ENCODE results near the gene CELF5. TPM values are rescaled to one million over a fixed set of nuclear protein-coding genes. Genes with fewer than 3 reads are reported as not detected.
"Not testable (repeated sequence)": the region's sequence is repeated elsewhere in the genome, so short reads cannot be mapped to it uniquely, and the experiment has no call there.

The CELF5 gene
- total RNA-seq, 2 donors from 2014 or later = 0.24 to 0.26 TPM

- no peaks in the 10 kb centered on the region for H3K36me3 Mint-ChIP-seq (ENCODE audit: low read depth)
Observed at GRCh38 chr19:3324405-3324856, 100.0 kb downstream of the CELF5 start.

GRCh38 chr19:3325451-3325850 is 101.0 kb downstream of the CELF5 start:
- no peaks in the 10 kb centered on the region for H3K36me3 Mint-ChIP-seq (ENCODE audit: low read depth)
- no peak for ATAC-seq (replicated peaks)
- peaks cover 17% of the 10 kb centered on the region for H3K27me3 Mint-ChIP-seq
- H3K27ac Mint-ChIP-seq = no peak overlapping the region
- H3K9me3 Mint-ChIP-seq = no peaks in the 10 kb centered on the region
- H3K4me3 Mint-ChIP-seq = no peak overlapping the region
- H3K4me1 Mint-ChIP-seq = no peaks in the 10 kb centered on the region

More at GRCh38 chr19:3324405-3324856, 100.0 kb downstream of the CELF5 start:
- Mint-ChIP-seq H3K9me3 (no peaks in the 10 kb centered on the region), H3K4me3 (no peak overlapping the region), H3K27me3 (peaks cover 21% of the 10 kb centered on the region), H3K27ac (no peak overlapping the region), H3K4me1 (no peaks in the 10 kb centered on the region)
- ATAC-seq (replicated peaks) = peak; percentile 88

- no peaks in the 10 kb centered on the region for H3K9me3 Mint-ChIP-seq
- H3K4me3 Mint-ChIP-seq = no peak overlapping the region
- H3K27ac Mint-ChIP-seq = no peak overlapping the region
- H3K4me1 Mint-ChIP-seq = no peaks in the 10 kb centered on the region
- H3K27me3 Mint-ChIP-seq = peaks cover 4% of the 10 kb centered on the region
- no peaks in the 10 kb centered on the region for H3K36me3 Mint-ChIP-seq (ENCODE audit: low read depth)
- no peak for ATAC-seq (replicated peaks)
Observed at GRCh38 chr19:3328743-3329142, 104.3 kb downstream of the CELF5 start.

- no peak overlapping the region for H3K4me3 Mint-ChIP-seq
- no peak for ATAC-seq (replicated peaks)
- H3K4me1 Mint-ChIP-seq = no peaks in the 10 kb centered on the region
- H3K27me3 Mint-ChIP-seq = peaks cover 4% of the 10 kb centered on the region
- H3K27ac Mint-ChIP-seq = no peak overlapping the region
- no peaks in the 10 kb centered on the region for H3K9me3 Mint-ChIP-seq
- H3K36me3 Mint-ChIP-seq (ENCODE audit: low read depth) = no peaks in the 10 kb centered on the region
Observed at GRCh38 chr19:3330047-3330446, 105.6 kb downstream of the CELF5 start.

GRCh38 chr19:3332232-3332631 is 107.8 kb downstream of the CELF5 start:
- H3K27me3 Mint-ChIP-seq; H3K36me3 Mint-ChIP-seq (ENCODE audit: low read depth); H3K9me3 Mint-ChIP-seq; H3K27ac Mint-ChIP-seq; H3K4me1 Mint-ChIP-seq; ATAC-seq (replicated peaks); H3K4me3 Mint-ChIP-seq: not testable (repeated sequence)

- H3K27me3 Mint-ChIP-seq = no peaks in the 10 kb centered on the region
- no peaks in the 10 kb centered on the region for H3K4me1 Mint-ChIP-seq
- H3K4me3 Mint-ChIP-seq = no peak overlapping the region
- H3K36me3 Mint-ChIP-seq (ENCODE audit: low read depth) = no peaks in the 10 kb centered on the region
- no peak for ATAC-seq (replicated peaks)
- no peaks in the 10 kb centered on the region for H3K9me3 Mint-ChIP-seq
- H3K27ac Mint-ChIP-seq = no peak overlapping the region
Observed at GRCh38 chr19:3333020-3333583, 108.6 kb downstream of the CELF5 start.

GRCh38 chr19:3333662-3334061 is 109.2 kb downstream of the CELF5 start:
- Mint-ChIP-seq H3K4me1 (peaks cover 2% of the 10 kb centered on the region), H3K27me3 (no peaks in the 10 kb centered on the region), H3K4me3 (no peak overlapping the region), H3K27ac (no peak overlapping the region), H3K36me3 (ENCODE audit: low read depth) (no peaks in the 10 kb centered on the region), H3K9me3 (no peaks in the 10 kb centered on the region)
- no peak for ATAC-seq (replicated peaks)

GRCh38 chr19:3334749-3335430 is 110.4 kb downstream of the CELF5 start:
- not testable (repeated sequence) for H3K4me3 Mint-ChIP-seq; ATAC-seq (replicated peaks); H3K9me3 Mint-ChIP-seq; H3K27me3 Mint-ChIP-seq; H3K27ac Mint-ChIP-seq; H3K4me1 Mint-ChIP-seq; H3K36me3 Mint-ChIP-seq (ENCODE audit: low read depth)

- H3K9me3 Mint-ChIP-seq = no peaks in the 10 kb centered on the region
- no peaks in the 10 kb centered on the region for H3K27me3 Mint-ChIP-seq
- no peak overlapping the region for H3K4me3 Mint-ChIP-seq
- no peak for ATAC-seq (replicated peaks)
- H3K36me3 Mint-ChIP-seq (ENCODE audit: low read depth) = no peaks in the 10 kb centered on the region
- H3K27ac Mint-ChIP-seq = no peak overlapping the region
- peaks cover 4% of the 10 kb centered on the region for H3K4me1 Mint-ChIP-seq
Observed at GRCh38 chr19:3335431-3336350, 111.2 kb downstream of the CELF5 start.

- Mint-ChIP-seq H3K9me3 (no peaks in the 10 kb centered on the region), H3K4me1 (peaks cover 4% of the 10 kb centered on the region), H3K4me3 (no peak overlapping the region), H3K27ac (no peak overlapping the region), H3K36me3 (ENCODE audit: low read depth) (no peaks in the 10 kb centered on the region), H3K27me3 (no peaks in the 10 kb centered on the region)
- no peak for ATAC-seq (replicated peaks)
Observed at GRCh38 chr19:3336351-3336679, 111.9 kb downstream of the CELF5 start.

- no peak overlapping the region for H3K27ac Mint-ChIP-seq
- H3K9me3 Mint-ChIP-seq = no peaks in the 10 kb centered on the region
- H3K27me3 Mint-ChIP-seq = no peaks in the 10 kb centered on the region
- peaks cover 4% of the 10 kb centered on the region for H3K4me1 Mint-ChIP-seq
- no peak overlapping the region for H3K4me3 Mint-ChIP-seq
- no peak for ATAC-seq (replicated peaks)
- no peaks in the 10 kb centered on the region for H3K36me3 Mint-ChIP-seq (ENCODE audit: low read depth)
Observed at GRCh38 chr19:3336680-3337523, 112.4 kb downstream of the CELF5 start.

- H3K4me3 Mint-ChIP-seq = peak overlapping the region; percentile 70
- H3K36me3 Mint-ChIP-seq (ENCODE audit: low read depth) = no peaks in the 10 kb centered on the region
- no peaks in the 10 kb centered on the region for H3K9me3 Mint-ChIP-seq
- H3K27me3 Mint-ChIP-seq = no peaks in the 10 kb centered on the region
- H3K27ac Mint-ChIP-seq = peak overlapping the region; percentile 89
- ATAC-seq (replicated peaks) = peak; percentile 88
- peaks cover 4% of the 10 kb centered on the region for H3K4me1 Mint-ChIP-seq
Observed at GRCh38 chr19:3338541-3339181, 114.2 kb downstream of the CELF5 start.

GRCh38 chr19:3340340-3340739 is 115.9 kb downstream of the CELF5 start:
- no peaks in the 10 kb centered on the region for H3K36me3 Mint-ChIP-seq (ENCODE audit: low read depth)
- no peaks in the 10 kb centered on the region for H3K27me3 Mint-ChIP-seq
- no peak overlapping the region for H3K27ac Mint-ChIP-seq
- H3K9me3 Mint-ChIP-seq = no peaks in the 10 kb centered on the region
- H3K4me1 Mint-ChIP-seq = peaks cover 4% of the 10 kb centered on the region
- ATAC-seq (replicated peaks) = no peak
- H3K4me3 Mint-ChIP-seq = no peak overlapping the region

GRCh38 chr19:3342246-3342645 is 117.8 kb downstream of the CELF5 start:
- H3K27ac Mint-ChIP-seq = no peak overlapping the region
- H3K4me1 Mint-ChIP-seq = peaks cover 4% of the 10 kb centered on the region
- H3K9me3 Mint-ChIP-seq = no peaks in the 10 kb centered on the region
- no peaks in the 10 kb centered on the region for H3K36me3 Mint-ChIP-seq (ENCODE audit: low read depth)
- no peaks in the 10 kb centered on the region for H3K27me3 Mint-ChIP-seq
- H3K4me3 Mint-ChIP-seq = no peak overlapping the region
- no peak for ATAC-seq (replicated peaks)

Measured in activated T-helper 17 cell treated with anti-CD3 and anti-CD28 coated beads, Interleukin-2, amount 50 U/mL, for 72 hours (primary cell).